Left kidney (tissue), 2 donors: ENCODE measurements around the gene TRMT13. TPM values are rescaled to one million over a fixed set of nuclear protein-coding genes. Genes with fewer than 3 reads are reported as not detected.
A peak's percentile ranks its signal among the peaks of the same experiment; 100 is the strongest.
"Not testable (repeated sequence)": the region's sequence is repeated elsewhere in the genome, so short reads cannot be mapped to it uniquely, and the experiment has no call there.

Experiments used
- DNase-seq: peaks from one replicate; pipeline ENCODE4 v3.0.0-alpha.2; 2013
- polyA plus RNA-seq: library from polyadenylated mRNA; unstranded; fragments of 120-200 nt; gene quantifications from one replicate; pipeline ENCODE4 v1.2.1, GENCODE V29; 2013; ENCODE audit not compliant: insufficient read length

The TRMT13 gene
- polyA plus RNA-seq, 1 donor: 44.2 TPM

- no peak for DNase-seq
These were observed 19.3 kb downstream of the TRMT13 start for GRCh38 chr1:100152271-100152670.

- no peak for DNase-seq
These were observed 29.9 kb downstream of the TRMT13 start for GRCh38 chr1:100162881-100163280.

- DNase-seq: peak; percentile 3
These were observed 31.3 kb downstream of the TRMT13 start for GRCh38 chr1:100164216-100164615.

- DNase-seq: no peak
These were observed 31.7 kb downstream of the TRMT13 start for GRCh38 chr1:100164702-100165101.

- DNase-seq: no peak
These were observed 35.1 kb downstream of the TRMT13 start for GRCh38 chr1:100168051-100168450.

- no peak for DNase-seq
These were observed 44.5 kb downstream of the TRMT13 start for GRCh38 chr1:100177295-100178041.

GRCh38 chr1:100178091-100178490, 45.1 kb downstream of the TRMT13 start, which contains the start of gene LRRC39:
LRRC39 (minus strand) TSS chr1:100178256; CDS start chr1:100168516, 9,740 bp downstream.
- no peak for DNase-seq

- DNase-seq: no peak
These were observed 50.4 kb downstream of the TRMT13 start for GRCh38 chr1:100183370-100183769.

- no peak for DNase-seq
These were observed 51.6 kb downstream of the TRMT13 start for GRCh38 chr1:100184536-100184935.

GRCh38 chr1:100187912-100188311, 54.9 kb downstream of the TRMT13 start:
- peak; percentile 3 for DNase-seq

- DNase-seq: peak; percentile 69
These were observed 55.7 kb downstream of the TRMT13 start for GRCh38 chr1:100188617-100189016.

- DNase-seq: no peak
These were observed 65.6 kb downstream of the TRMT13 start for GRCh38 chr1:100198596-100198995.

GRCh38 chr1:100200060-100200459, 67.1 kb downstream of the TRMT13 start:
- not testable (repeated sequence) for DNase-seq

Other genes with a start within 250 kb of the TRMT13 start
- gene SLC35A3, start 163.2 kb upstream of the TRMT13 start, polyA plus RNA-seq: 41.7 TPM
- gene SASS6, start 233 bp upstream of the TRMT13 start, polyA plus RNA-seq: 12.2 TPM
- gene LRRC39, start 45.1 kb downstream of the TRMT13 start, polyA plus RNA-seq: 4.6 TPM
- gene DBT, start 116.7 kb downstream of the TRMT13 start, polyA plus RNA-seq: 29.7 TPM
- gene RTCA, start 133.1 kb downstream of the TRMT13 start, polyA plus RNA-seq: 35.4 TPM
- gene CDC14A, start 219.3 kb downstream of the TRMT13 start, polyA plus RNA-seq: 32.9 TPM